Keratinocyte (primary cell): Measurements from ENCODE around the gene NUDT9. TPM values are rescaled to one million over a fixed set of nuclear protein-coding genes. Genes with fewer than 3 reads are reported as not detected.

Experiments
- DNase-seq: peaks from one replicate; pipeline ENCODE4 v3.0.0-alpha.2; 2011; ENCODE audit warnings: low read depth, missing footprints, low spot score
- FAIRE-seq: peaks from 2 replicates; lab custom pipeline; 2011; peaks lifted over from hg19 to GRCh38; lab: Jason Lieb, UNC
- H2AFZ ChIP-seq: 2 replicates; pipeline ENCODE4 v1.6.0; 2012; ENCODE audit warnings: low read length, control low read depth, inconsistent platforms; ENCODE audit not compliant: control insufficient read depth
- H3K27ac ChIP-seq: 2 replicates; pipeline ENCODE4 v1.5.1; 2011; ENCODE audit warnings: low read length; ENCODE audit not compliant: control insufficient read depth, insufficient read depth
- H3K27me3 ChIP-seq: 3 replicates; pipeline ENCODE4 v1.6.0; 2011; ENCODE audit warnings: low read length; ENCODE audit not compliant: control insufficient read depth, insufficient read depth; ENCODE audit errors: extremely low read depth
- H3K36me3 ChIP-seq, 2 experiments: 2 replicates in 1 of 2; 3 replicates in 1 of 2; pipeline ENCODE4 v1.5.1; 2011; ENCODE audit warnings: low read length in 2 of 2, mild to moderate bottlenecking in 1 of 2; ENCODE audit not compliant: control insufficient read depth in 2 of 2, insufficient read depth in 2 of 2; ENCODE audit errors: extremely low read depth in 1 of 2
- H3K4me1 ChIP-seq: 3 replicates; pipeline ENCODE4 v1.5.1; 2011; ENCODE audit warnings: low read length; ENCODE audit not compliant: control insufficient read depth, insufficient read depth; ENCODE audit errors: extremely low read depth
- H3K4me2 ChIP-seq: 3 replicates; pipeline ENCODE4 v1.6.0; 2011; ENCODE audit warnings: low read depth, low read length; ENCODE audit not compliant: control insufficient read depth, insufficient read depth; ENCODE audit errors: extremely low read depth
- H3K4me3 ChIP-seq, 3 experiments: fragments of 200-600 bp in 1 of 3; sonication (generic) in 1 of 3; 2 replicates in 2 of 3; 3 replicates in 1 of 3; pipeline ENCODE4 v1.5.1; 2011 to 2016; ENCODE audit warnings: low read length in 3 of 3, mild to moderate bottlenecking in 3 of 3, control low read depth in 2 of 3, inconsistent platforms in 1 of 3, low read depth in 1 of 3, mixed read lengths in 1 of 3, mixed run types in 1 of 3, moderate library complexity in 1 of 3; ENCODE audit not compliant: control insufficient read depth in 2 of 3, insufficient read depth in 2 of 3; ENCODE audit errors: extremely low read depth in 1 of 3
- H3K79me2 ChIP-seq: 2 replicates; pipeline ENCODE4 v1.6.0; 2012; ENCODE audit warnings: low read length; ENCODE audit not compliant: control insufficient read depth, insufficient read depth
- H3K9ac ChIP-seq: 3 replicates; pipeline ENCODE4 v1.6.0; 2011; ENCODE audit warnings: low read length; ENCODE audit not compliant: control insufficient read depth, insufficient read depth; ENCODE audit errors: extremely low read depth
- H3K9me1 ChIP-seq: 3 replicates; pipeline ENCODE4 v1.6.0; 2011; ENCODE audit warnings: low read length; ENCODE audit not compliant: control insufficient read depth, insufficient read depth; ENCODE audit errors: extremely low read depth
- H3K9me3 ChIP-seq: 2 replicates; pipeline ENCODE4 v1.5.1; 2012; ENCODE audit warnings: low read depth, low read length; ENCODE audit not compliant: control insufficient read depth
- H4K20me1 ChIP-seq: 3 replicates; pipeline ENCODE4 v1.6.0; 2011; ENCODE audit warnings: low read length; ENCODE audit not compliant: control insufficient read depth, insufficient read depth; ENCODE audit errors: extremely low read depth
- CTCF ChIP-seq, 3 experiments: IDR thresholded peaks in 1 of 3; conservative IDR thresholded peaks in 1 of 3; optimal IDR thresholded peaks in 1 of 3; 2 replicates in 2 of 3; 3 replicates in 1 of 3; pipeline versions ENCODE3 to v1.5.1; 2011; ENCODE audit warnings: low read length in 3 of 3, mild to moderate bottlenecking in 3 of 3, moderate library complexity in 2 of 3, control low read depth in 1 of 3, inconsistent platforms in 1 of 3; ENCODE audit not compliant: insufficient read depth in 2 of 3; ENCODE audit errors: extremely low read depth in 1 of 3
- EZH2 ChIP-seq: IDR thresholded peaks from one replicate; pipeline ENCODE4 v1.6.1; 2012; ENCODE audit warnings: inconsistent platforms, mild to moderate bottlenecking, low read length, moderate library complexity
- dilution Hi-C: fragments of 300-500 bp; cut with MboI; formaldehyde crosslinking; loops from one replicate; pipeline ENCODE4 v1.7.0; 2020; ENCODE audit warnings: low sequenced_read_pairs; ENCODE audit not compliant: extremely low pct_ligation_motif_present
- polyA plus RNA-seq, 5 experiments: library from polyadenylated mRNA; depleted of rRNA in 3 of 5; stranded (reverse) in 3 of 5; stranded (forward) in 1 of 5; unstranded in 1 of 5; fragments of >200 nt; gene quantifications; 1 replicate in 1 of 5; 2 replicates in 3 of 5; 3 replicates in 1 of 5; pipeline versions ENCODE4 v1.2.1 to v1.2.3, GENCODE V29; 2011 to 2012; ENCODE audit warnings: missing spikeins in 2 of 5, low read depth in 1 of 5, low replicate concordance in 1 of 5

The NUDT9 gene
- polyA plus RNA-seq, 1 donor (not counting 4 experiments of a cell fraction or from before 2014, with no cell fraction given), result 28.5 TPM

DNA sequence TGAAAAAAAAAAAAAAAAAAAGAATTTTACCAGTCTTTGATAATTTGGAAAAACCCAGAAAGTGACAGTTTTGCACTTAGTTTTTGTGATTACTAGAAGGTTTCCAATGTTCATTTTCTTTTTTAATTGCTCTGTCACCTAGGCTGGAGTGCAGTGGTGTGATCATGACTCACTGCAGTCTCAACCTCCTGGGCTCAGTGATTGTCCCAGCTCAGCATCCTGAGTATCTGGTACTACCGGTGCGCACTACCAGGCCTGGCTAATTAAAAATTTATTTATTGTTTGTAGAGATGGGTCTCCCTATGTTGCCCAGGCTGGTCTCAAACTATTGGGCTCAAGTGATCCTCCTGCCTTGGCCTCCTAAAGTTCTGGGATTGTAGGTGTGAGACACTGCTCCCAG lies 3.3 kb downstream of the NUDT9 start:
- no peak for DNase-seq

DNA sequence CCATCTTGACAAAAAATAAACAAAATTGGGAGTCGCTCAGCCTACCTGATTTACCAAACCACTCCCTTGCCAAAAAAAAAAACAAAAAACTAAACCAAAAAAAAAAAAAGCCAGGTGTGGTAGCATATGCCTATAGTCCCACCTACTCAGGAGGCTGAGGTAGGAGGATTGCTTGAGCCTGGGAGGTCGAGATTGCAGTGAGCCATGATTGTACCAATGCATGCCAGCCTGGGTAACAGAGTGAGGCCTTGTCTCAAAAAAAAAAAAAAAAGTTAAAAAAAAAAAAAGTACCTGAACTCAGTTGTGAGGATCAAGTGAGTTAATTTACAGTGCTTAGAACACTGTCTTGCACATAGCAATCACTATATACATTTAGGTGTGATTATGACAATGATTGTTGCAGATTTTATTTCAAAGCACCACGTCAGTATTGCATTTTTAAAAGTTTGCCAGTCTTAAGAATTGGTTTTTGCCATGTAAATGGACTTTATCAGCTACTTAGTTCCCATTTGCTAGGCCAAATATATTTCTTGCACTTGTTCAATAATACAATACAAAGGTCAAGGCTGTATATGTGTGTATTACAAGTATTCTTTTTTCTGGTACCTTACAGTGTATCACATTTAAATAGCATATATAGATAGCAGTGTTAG lies 4.6 kb downstream of the NUDT9 start:
- Histone ChIP-seq H3K9ac (no peak overlapping the region), H3K9me1 (no peaks in the 10 kb centered on the region), H3K4me3 (no peak overlapping the region), H3K27ac (no peak overlapping the region), H3K9me3 (no peaks in the 10 kb centered on the region), H4K20me1 (no peaks in the 10 kb centered on the region), H3K79me2 (peaks cover 70% of the 10 kb centered on the region), H2AFZ (no peak overlapping the region), H3K27me3 (no peaks in the 10 kb centered on the region), H3K4me2 (no peak overlapping the region), H3K36me3 (no peaks in the 10 kb centered on the region), H3K4me1 (peaks cover 10% of the 10 kb centered on the region)
- TF ChIP-seq EZH2 (no peak), CTCF (optimal IDR thresholded peaks at IDR 0.05 in 1 of 3, IDR thresholded peaks at IDR 0.05 in 1 of 3, conservative IDR thresholded peaks at IDR 0.05 in 1 of 3; ENCODE audit: extremely low read depth in 1 of 3, insufficient read depth in 2 of 3, low read length in 3 of 3) (no peak)
- dilution Hi-C loops, result no loop called here
- no peak for FAIRE-seq
- no peak for DNase-seq

More for the DNA sequence above, 3.3 kb downstream of the NUDT9 start:
- no peaks in the 10 kb centered on the region for H3K27me3 ChIP-seq
- TF ChIP-seq CTCF (optimal IDR thresholded peaks at IDR 0.05 in 1 of 3, IDR thresholded peaks at IDR 0.05 in 1 of 3, conservative IDR thresholded peaks at IDR 0.05 in 1 of 3; ENCODE audit: extremely low read depth in 1 of 3, insufficient read depth in 2 of 3, low read length in 3 of 3), result no peak
- TF ChIP-seq EZH2, result no peak
- peaks cover 10% of the 10 kb centered on the region for H3K4me1 ChIP-seq
- H3K79me2 ChIP-seq, result peaks cover 58% of the 10 kb centered on the region
- H2AFZ ChIP-seq, result no peak overlapping the region
- no peaks in the 10 kb centered on the region for H3K9me3 ChIP-seq
- no peaks in the 10 kb centered on the region for H4K20me1 ChIP-seq
- no peaks in the 10 kb centered on the region for H3K36me3 ChIP-seq
- H3K4me2 ChIP-seq, result no peak overlapping the region
- FAIRE-seq, result no peak
- H3K9me1 ChIP-seq, result no peaks in the 10 kb centered on the region
- H3K4me3 ChIP-seq, result no peak overlapping the region
- H3K27ac ChIP-seq, result no peak overlapping the region
- no peak overlapping the region for H3K9ac ChIP-seq
- dilution Hi-C loops, result no loop called here
